ENCODE results near the gene KCNT1.
A peak's percentile ranks its signal among the peaks of the same experiment; 100 is the strongest.

The KCNT1 gene

DNA sequence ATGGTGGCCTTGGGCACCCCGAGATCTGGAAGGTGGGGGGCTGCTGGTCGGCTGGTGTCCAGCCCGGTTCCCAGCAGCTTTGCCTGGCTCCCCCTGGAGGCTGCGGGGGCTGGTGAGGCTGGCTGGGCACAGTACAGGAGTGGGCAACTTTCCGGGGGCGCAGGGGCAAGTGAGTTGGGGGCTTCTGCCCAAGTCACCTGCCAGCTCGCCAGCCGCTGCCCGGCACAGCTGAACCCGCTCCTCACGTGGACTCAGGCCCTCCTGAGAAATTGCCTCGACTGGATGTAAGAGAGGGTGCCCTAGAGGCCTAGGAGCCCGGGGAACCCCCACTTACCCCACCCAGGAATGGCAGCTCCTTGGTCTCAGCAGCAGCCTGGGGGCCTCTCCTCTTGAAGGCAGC, 15.4 kb downstream of the KCNT1 start:
- Histone ChIP-seq H3K9ac (ENCODE audit: low read depth, low read length, poor library complexity) (no peak overlapping the region), H2BK120ac (ENCODE audit: low read depth, low read length) (no peak overlapping the region), H2BK15ac (ENCODE audit: low read length) (no peak overlapping the region), H4K8ac (ENCODE audit: low read depth, low read length) (no peak overlapping the region), H2AK5ac (ENCODE audit: low read depth, low read length) (no peak overlapping the region), H4K91ac (ENCODE audit: low read depth, low read length, poor library complexity) (no peak overlapping the region), H2BK12ac (ENCODE audit: low read length) (no peak overlapping the region), H2AFZ (ENCODE audit: low read length) (no peak overlapping the region), H3K4ac (ENCODE audit: low read length) (no peak overlapping the region), H3K27me3 (ENCODE audit: control insufficient read depth in 3 of 3, insufficient read depth in 3 of 3, low read depth in 1 of 3, low read length in 3 of 3) (peaks cover 3 to 93% (median 34%) of the 10 kb centered on the region in 3 experiments), H3K4me3 (ENCODE audit: low read length in 2 of 2) (no peak overlapping the region), H3K9me3 (replicated peaks in 1 of 2; ENCODE audit: control insufficient read depth in 2 of 2, insufficient read depth in 1 of 2, low read depth in 1 of 2, low read length in 2 of 2) (no peaks in the 10 kb centered on the region), H3K18ac (ENCODE audit: low read length) (no peak overlapping the region), H3K79me1 (ENCODE audit: low read depth, low read length) (peaks cover 3% of the 10 kb centered on the region), H3K4me2 (ENCODE audit: insufficient read depth, low read length, poor library complexity, severe bottlenecking) (no peak overlapping the region), H2BK5ac (ENCODE audit: low read length) (no peak overlapping the region), H3K14ac (ENCODE audit: low read length) (no peak overlapping the region), H3K23ac (ENCODE audit: low read depth, low read length, poor library complexity) (peak overlapping the region; percentile 20), H3K27ac (replicated peaks; ENCODE audit: low read length) (no peak overlapping the region), H3K36me3 (replicated peaks in 1 of 2; ENCODE audit: control insufficient read depth in 2 of 2, insufficient read depth in 2 of 2, low read length in 2 of 2) (no peaks in the 10 kb centered on the region), H3K4me1 (ENCODE audit: control insufficient read depth in 2 of 2, insufficient read depth in 1 of 2, low read depth in 1 of 2, low read length in 2 of 2) (no peaks in the 10 kb centered on the region)
- no CpG with 5 or more reads among the region's 13 CpGs for WGBS, 2 donors (ENCODE audit: extremely low coverage in 2 of 2, insufficient read length in 2 of 2, insufficient replicate concordance in 1 of 2)
- DNase-seq (ENCODE audit: low spot score): no peak

- Histone ChIP-seq H3K36me3 (replicated peaks in 1 of 2; ENCODE audit: control insufficient read depth in 2 of 2, insufficient read depth in 2 of 2, low read length in 2 of 2) (no peaks in the 10 kb centered on the region), H3K9me3 (replicated peaks in 1 of 2; ENCODE audit: control insufficient read depth in 2 of 2, insufficient read depth in 1 of 2, low read depth in 1 of 2, low read length in 2 of 2) (no peaks in the 10 kb centered on the region), H4K8ac (ENCODE audit: low read depth, low read length) (no peak overlapping the region), H3K18ac (ENCODE audit: low read length) (peak overlapping the region; percentile 52), H3K4me3 (ENCODE audit: low read length in 2 of 2) (no peak overlapping the region), H3K4ac (ENCODE audit: low read length) (no peak overlapping the region), H2BK12ac (ENCODE audit: low read length) (no peak overlapping the region), H3K14ac (ENCODE audit: low read length) (peak overlapping the region; percentile 82), H2BK15ac (ENCODE audit: low read length) (no peak overlapping the region), H2AFZ (ENCODE audit: low read length) (no peak overlapping the region), H2BK120ac (ENCODE audit: low read depth, low read length) (no peak overlapping the region), H4K91ac (ENCODE audit: low read depth, low read length, poor library complexity) (no peak overlapping the region), H2BK5ac (ENCODE audit: low read length) (peak overlapping the region; percentile 24), H3K27ac (replicated peaks; ENCODE audit: low read length) (no peak overlapping the region), H3K27me3 (ENCODE audit: control insufficient read depth in 3 of 3, insufficient read depth in 3 of 3, low read depth in 1 of 3, low read length in 3 of 3) (peaks cover 3 to 90% (median 28%) of the 10 kb centered on the region in 3 experiments), H2AK5ac (ENCODE audit: low read depth, low read length) (peak overlapping the region; percentile 70), H3K9ac (ENCODE audit: low read depth, low read length, poor library complexity) (peak overlapping the region; percentile 3), H3K4me2 (ENCODE audit: insufficient read depth, low read length, poor library complexity, severe bottlenecking) (no peak overlapping the region), H3K4me1 (ENCODE audit: control insufficient read depth in 2 of 2, insufficient read depth in 1 of 2, low read depth in 1 of 2, low read length in 2 of 2) (no peaks in the 10 kb centered on the region), H3K79me1 (ENCODE audit: low read depth, low read length) (peaks cover 3% of the 10 kb centered on the region), H3K23ac (ENCODE audit: low read depth, low read length, poor library complexity) (peak overlapping the region; percentile 73)
- DNase-seq (ENCODE audit: low spot score): no peak
- WGBS, 2 donors (ENCODE audit: extremely low coverage in 2 of 2, insufficient read length in 2 of 2, insufficient replicate concordance in 1 of 2): no CpG with 5 or more reads among the region's 15 CpGs
These were observed 16.6 kb downstream of the KCNT1 start for GRCh38 chr9:135718616-135719015.

DNA sequence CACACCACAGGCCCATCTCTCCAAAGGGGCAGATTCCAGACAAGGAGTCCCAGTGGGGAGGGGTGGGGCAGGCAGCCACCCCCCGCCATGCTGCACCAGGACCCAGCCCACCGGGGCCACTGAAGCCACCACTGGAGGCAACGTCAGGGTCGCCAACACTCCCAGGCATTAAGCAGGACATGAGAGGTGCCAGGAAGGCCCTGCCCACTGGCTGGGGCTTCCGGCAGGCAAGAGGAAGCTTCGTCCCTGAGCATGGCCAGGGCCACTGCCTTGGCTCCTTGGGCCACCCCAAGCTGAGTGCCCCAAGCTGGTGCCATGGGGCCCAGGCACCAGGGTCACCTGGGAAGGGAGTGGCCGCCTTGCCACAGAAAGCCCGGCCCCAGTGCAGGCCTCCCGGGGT, 17.5 kb downstream of the KCNT1 start:
- Histone ChIP-seq H3K27ac (replicated peaks; ENCODE audit: low read length) (no peak overlapping the region), H3K4me2 (ENCODE audit: insufficient read depth, low read length, poor library complexity, severe bottlenecking) (peak overlapping the region; percentile 11), H3K14ac (ENCODE audit: low read length) (peak overlapping the region; percentile 17), H3K4ac (ENCODE audit: low read length) (no peak overlapping the region), H3K9ac (ENCODE audit: low read depth, low read length, poor library complexity) (no peak overlapping the region), H3K27me3 (ENCODE audit: control insufficient read depth in 3 of 3, insufficient read depth in 3 of 3, low read depth in 1 of 3, low read length in 3 of 3) (peaks cover 3 to 85% (median 23%) of the 10 kb centered on the region in 3 experiments), H2AK5ac (ENCODE audit: low read depth, low read length) (no peak overlapping the region), H2BK12ac (ENCODE audit: low read length) (peak overlapping the region; percentile 58), H3K4me1 (ENCODE audit: control insufficient read depth in 2 of 2, insufficient read depth in 1 of 2, low read depth in 1 of 2, low read length in 2 of 2) (no peaks in the 10 kb centered on the region), H4K8ac (ENCODE audit: low read depth, low read length) (no peak overlapping the region), H3K4me3 (ENCODE audit: low read length in 2 of 2) (no peak overlapping the region), H3K23ac (ENCODE audit: low read depth, low read length, poor library complexity) (no peak overlapping the region), H2BK15ac (ENCODE audit: low read length) (no peak overlapping the region), H3K79me1 (ENCODE audit: low read depth, low read length) (peaks cover 2% of the 10 kb centered on the region), H4K91ac (ENCODE audit: low read depth, low read length, poor library complexity) (no peak overlapping the region), H3K36me3 (replicated peaks in 1 of 2; ENCODE audit: control insufficient read depth in 2 of 2, insufficient read depth in 2 of 2, low read length in 2 of 2) (no peaks in the 10 kb centered on the region), H3K18ac (ENCODE audit: low read length) (no peak overlapping the region), H2AFZ (ENCODE audit: low read length) (no peak overlapping the region), H2BK5ac (ENCODE audit: low read length) (peak overlapping the region; percentile 24), H3K9me3 (replicated peaks in 1 of 2; ENCODE audit: control insufficient read depth in 2 of 2, insufficient read depth in 1 of 2, low read depth in 1 of 2, low read length in 2 of 2) (no peaks in the 10 kb centered on the region), H2BK120ac (ENCODE audit: low read depth, low read length) (no peak overlapping the region)
- no peak for DNase-seq (ENCODE audit: low spot score)
- WGBS, 2 donors (ENCODE audit: extremely low coverage in 2 of 2, insufficient read length in 2 of 2, insufficient replicate concordance in 1 of 2): no CpG with 5 or more reads among the region's 9 CpGs

DNA sequence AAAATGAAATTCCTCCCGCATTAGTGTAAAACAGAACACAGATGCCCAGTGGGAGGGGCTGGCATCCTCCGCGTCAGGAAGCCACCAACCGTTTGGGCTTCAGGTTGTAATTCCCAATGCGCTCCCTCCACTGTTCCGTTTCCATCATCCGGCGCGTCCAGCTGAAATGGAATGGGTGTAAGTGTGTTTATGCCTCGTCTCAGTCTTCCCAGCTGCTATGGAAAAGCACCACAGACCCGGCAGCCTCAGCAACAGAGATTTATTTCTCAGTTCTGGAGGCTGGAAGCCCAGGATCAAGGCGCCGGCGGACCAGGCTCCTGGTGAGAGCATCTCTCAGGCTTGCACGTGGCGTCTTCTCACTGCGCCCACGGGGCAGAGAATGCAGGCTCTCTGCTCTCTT, 20.4 kb downstream of the KCNT1 start:
- H3K18ac ChIP-seq (ENCODE audit: low read length): no peak overlapping the region
- no peak overlapping the region for H2BK15ac ChIP-seq (ENCODE audit: low read length)
- no peak overlapping the region for H3K4me3 ChIP-seq (ENCODE audit: low read length in 2 of 2)
- peaks cover 2% of the 10 kb centered on the region for H3K79me1 ChIP-seq (ENCODE audit: low read depth, low read length)
- peaks cover 3 to 4% of the 10 kb centered on the region in 2 donors for H3K4me1 ChIP-seq (ENCODE audit: control insufficient read depth in 2 of 2, insufficient read depth in 1 of 2, low read depth in 1 of 2, low read length in 2 of 2)
- H2BK5ac ChIP-seq (ENCODE audit: low read length): peak overlapping the region; percentile 39
- no peak overlapping the region for H3K14ac ChIP-seq (ENCODE audit: low read length)
- H2AFZ ChIP-seq (ENCODE audit: low read length): no peak overlapping the region
- DNase-seq (ENCODE audit: low spot score): no peak
- H3K36me3 ChIP-seq (replicated peaks in 1 of 2; ENCODE audit: control insufficient read depth in 2 of 2, insufficient read depth in 2 of 2, low read length in 2 of 2): no peaks in the 10 kb centered on the region
- H2AK5ac ChIP-seq (ENCODE audit: low read depth, low read length): no peak overlapping the region
- H3K4me2 ChIP-seq (ENCODE audit: insufficient read depth, low read length, poor library complexity, severe bottlenecking): no peak overlapping the region
- no peak overlapping the region for H2BK12ac ChIP-seq (ENCODE audit: low read length)
- peak overlapping the region; percentile 55 for H3K23ac ChIP-seq (ENCODE audit: low read depth, low read length, poor library complexity)
- no peaks in the 10 kb centered on the region for H3K9me3 ChIP-seq (replicated peaks in 1 of 2; ENCODE audit: control insufficient read depth in 2 of 2, insufficient read depth in 1 of 2, low read depth in 1 of 2, low read length in 2 of 2)
- WGBS, 2 donors (ENCODE audit: extremely low coverage in 2 of 2, insufficient read length in 2 of 2, insufficient replicate concordance in 1 of 2): no CpG with 5 or more reads among the region's 18 CpGs
- peaks cover 0 to 57% (median 0%) of the 10 kb centered on the region in 3 experiments for H3K27me3 ChIP-seq (ENCODE audit: control insufficient read depth in 3 of 3, insufficient read depth in 3 of 3, low read depth in 1 of 3, low read length in 3 of 3)
- no peak overlapping the region for H3K9ac ChIP-seq (ENCODE audit: low read depth, low read length, poor library complexity)
- H4K8ac ChIP-seq (ENCODE audit: low read depth, low read length): no peak overlapping the region
- no peak overlapping the region for H2BK120ac ChIP-seq (ENCODE audit: low read depth, low read length)
- H3K4ac ChIP-seq (ENCODE audit: low read length): no peak overlapping the region
- H3K27ac ChIP-seq (replicated peaks; ENCODE audit: low read length): no peak overlapping the region
- no peak overlapping the region for H4K91ac ChIP-seq (ENCODE audit: low read depth, low read length, poor library complexity)
